A549 treated with GW870086 at 1 μM for 4 hours (cell line): ENCODE results near the gene GOLGA2. TPM values are rescaled to one million over a fixed set of nuclear protein-coding genes. Genes with fewer than 3 reads are reported as not detected.

Experiments used
- total RNA-seq: library from RNA; stranded (reverse); fragments of 200-300 nt; extraction: Qiagen RNA extraction; gene quantifications from 5 replicates; pipeline ENCODE4 v1.2.3, GENCODE V29; 2022; ENCODE audit warnings: low read depth

The GOLGA2 gene
- total RNA-seq = 37.3 to 51.1 TPM (median 46.7 TPM) in 5 replicates

DNA sequence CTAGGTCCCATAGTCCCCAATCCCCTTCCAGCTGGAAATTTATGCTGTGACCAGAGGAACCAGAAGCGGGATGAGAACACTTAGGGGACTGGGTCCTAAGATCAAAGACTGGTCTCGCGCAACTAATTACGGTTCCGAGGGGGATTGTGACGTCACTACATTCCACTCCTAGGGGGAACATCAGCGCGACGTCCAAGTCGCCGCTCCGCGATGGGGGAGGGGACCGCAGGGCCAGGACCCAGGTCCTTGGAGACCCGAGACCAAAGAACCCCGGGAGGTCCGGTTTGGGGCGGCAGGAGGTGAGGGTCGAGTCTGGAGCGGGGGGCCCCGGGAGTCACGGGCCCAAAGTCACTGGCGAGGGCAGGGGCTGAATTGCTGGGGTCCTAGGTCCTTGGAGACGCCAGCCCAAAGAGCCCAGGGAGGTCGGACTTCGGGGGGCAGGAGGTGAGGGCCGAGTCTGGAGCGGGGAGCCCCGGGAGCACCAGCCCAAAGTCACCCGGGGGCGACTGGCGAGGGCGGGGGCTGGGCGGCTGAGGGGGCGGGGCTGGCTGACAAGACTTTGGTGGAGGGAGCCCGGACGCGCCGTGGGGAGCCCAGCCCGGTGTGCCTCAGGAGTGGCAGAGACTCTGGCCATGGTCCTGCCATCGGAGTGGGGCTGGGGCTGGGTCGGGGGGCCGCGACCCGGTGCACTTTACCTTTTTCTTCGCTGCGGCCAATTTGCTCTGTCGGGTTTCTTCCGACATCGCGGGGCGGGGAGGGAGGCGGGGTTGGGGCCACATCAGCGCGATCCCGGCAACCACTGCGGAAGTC, at the start of gene GOLGA2:
GOLGA2 (minus strand) TSS at position 810 of the 810 bp plus-strand sequence; CDS start at position 779, 31 bp downstream.

DNA sequence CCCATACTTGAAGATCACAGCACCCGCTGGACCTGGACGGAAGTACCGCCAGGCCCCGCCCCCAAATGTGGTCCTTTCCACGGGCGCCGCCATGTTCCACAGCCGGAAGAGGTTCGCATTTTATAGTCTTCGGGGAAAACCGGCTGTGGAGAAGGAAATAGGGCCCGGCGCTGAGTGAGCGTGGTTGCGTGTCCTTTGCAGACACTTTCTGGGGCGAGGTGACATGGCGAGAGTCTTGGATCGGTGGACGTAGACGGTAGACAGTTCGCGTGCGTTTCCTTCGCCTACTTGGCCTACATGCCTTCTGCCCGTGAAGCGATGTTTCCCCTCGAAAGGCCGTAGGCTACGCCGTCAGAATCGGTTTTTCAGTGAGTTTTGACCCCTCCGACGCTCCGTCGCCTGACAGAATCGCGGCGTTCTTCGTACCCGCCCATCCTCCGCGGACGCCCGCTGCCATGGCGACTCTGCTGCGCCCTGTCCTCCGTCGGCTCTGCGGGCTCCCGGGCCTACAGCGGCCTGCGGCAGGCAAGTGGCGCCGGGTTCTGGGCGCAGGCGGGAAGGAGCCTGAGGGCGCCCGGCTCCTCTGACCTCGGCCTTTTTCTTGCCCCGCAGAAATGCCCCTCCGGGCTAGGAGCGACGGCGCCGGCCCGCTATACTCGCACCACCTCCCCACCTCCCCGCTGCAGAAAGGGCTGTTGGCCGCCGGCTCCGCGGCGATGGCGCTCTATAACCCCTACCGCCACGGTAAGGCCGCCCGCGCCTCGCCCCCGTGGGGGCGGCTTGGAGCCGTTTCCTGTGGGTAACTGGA, 46.8 kb upstream of the GOLGA2 start, which contains the start of the genes COQ4 and TRUB2:
COQ4 (plus strand) TSS at position 436 of the 808 bp plus-strand sequence; CDS start at position 456, 20 bp downstream.
TRUB2 (minus strand) TSS at position 44 of the 808 bp plus-strand sequence; CDS start at position 5, 39 bp downstream.

DNA sequence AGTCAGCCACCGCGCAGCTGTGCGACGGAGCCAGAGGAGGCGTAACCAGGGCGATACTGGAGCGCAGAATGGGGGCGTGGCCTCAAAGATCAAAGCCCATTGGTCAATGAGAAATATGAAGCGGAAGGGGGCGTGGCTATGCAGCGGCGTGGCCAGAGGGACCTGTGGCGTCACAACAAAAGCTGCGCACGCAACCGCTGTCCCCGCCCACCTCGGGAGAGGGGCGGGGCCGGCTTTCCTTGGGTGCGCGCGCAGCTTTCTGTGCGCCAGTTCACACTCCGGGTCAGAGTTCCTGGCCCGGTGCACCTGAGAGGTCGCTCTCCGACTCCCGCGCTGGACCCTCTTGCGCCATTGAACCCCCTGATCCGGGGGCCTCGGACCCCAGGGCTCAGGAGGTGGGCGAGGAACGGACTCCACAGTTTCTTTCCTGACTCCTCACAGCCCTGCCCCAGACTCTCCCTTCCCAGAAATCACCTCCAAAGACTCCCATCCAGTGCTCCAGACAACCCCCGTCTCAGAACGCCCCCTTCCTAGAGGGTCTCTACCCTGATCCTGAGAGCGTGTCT, 284 bp upstream of the GOLGA2 start, which contains the start of gene SWI5:
SWI5 (plus strand) TSS at position 269 of the 566 bp plus-strand sequence.

Other genes starting within 250 kb of the GOLGA2 start
- 4.5 to 6.9 TPM (median 6.4 TPM) in 5 replicates for gene NAIF1, start 208.7 kb downstream of the GOLGA2 start, total RNA-seq
- 7.2 to 8.7 TPM (median 8.0 TPM) in 5 replicates for gene SLC25A25, start 207.8 kb downstream of the GOLGA2 start, total RNA-seq
- gene PTGES2, start 148.3 kb downstream of the GOLGA2 start, total RNA-seq = 67.6 to 98.4 TPM (median 91.8 TPM) in 5 replicates
- gene LCN2, start 126.6 kb downstream of the GOLGA2 start, total RNA-seq = 2.4 to 6.8 TPM (median 3.2 TPM) in 5 replicates
- 48.4 to 68.9 TPM (median 61.7 TPM) in 5 replicates for gene BBLN, start 115.7 kb downstream of the GOLGA2 start, total RNA-seq
- gene CIZ1, start 84.4 kb downstream of the GOLGA2 start, total RNA-seq = 69.8 to 91.7 TPM (median 80.7 TPM) in 5 replicates
- 80.7 to 101 TPM (median 88.4 TPM) in 5 replicates for gene DNM1, start 72.6 kb downstream of the GOLGA2 start, total RNA-seq
- gene SWI5, start 269 bp upstream of the GOLGA2 start, total RNA-seq = 42.0 to 55.1 TPM (median 43.8 TPM) in 5 replicates
- 38.1 to 56.2 TPM (median 47.7 TPM) in 5 replicates for gene TRUB2, start 46.4 kb upstream of the GOLGA2 start, total RNA-seq
- 50.4 to 59.1 TPM (median 55.9 TPM) in 5 replicates for gene COQ4, start 46.8 kb upstream of the GOLGA2 start, total RNA-seq
- 36.3 to 50.5 TPM (median 46.0 TPM) in 5 replicates for gene SLC27A4, start 64.5 kb upstream of the GOLGA2 start, total RNA-seq
- gene URM1, start 95.4 kb upstream of the GOLGA2 start, total RNA-seq = 67.0 to 85.2 TPM (median 83.9 TPM) in 5 replicates
- gene CERCAM, start 144.8 kb upstream of the GOLGA2 start, total RNA-seq = 32.5 to 38.6 TPM (median 34.2 TPM) in 5 replicates
- gene ODF2, start 180.0 kb upstream of the GOLGA2 start, total RNA-seq = 23.3 to 29.3 TPM (median 24.9 TPM) in 5 replicates
- 26.8 to 30.6 TPM (median 28.7 TPM) in 5 replicates for gene GLE1, start 228.7 kb upstream of the GOLGA2 start, total RNA-seq